B cell (primary cell): ENCODE measurements around the gene PDZD2. TPM values are rescaled to one million over a fixed set of nuclear protein-coding genes. Genes with fewer than 3 reads are reported as not detected.

ENCODE experiments used
- ATAC-seq: fragments of 200-7000 bp; cut with Tn5 transposase; one replicate; pipeline ENCODE4 v1.10.0; 2021; ENCODE audit warnings: low read depth, mild to moderate bottlenecking, moderate number of reproducible peaks, moderate library complexity
- CTCF ChIA-PET: fragments of 350-600 bp; sonication (Branson Sonifier 250); formaldehyde crosslinking; loops from one replicate; lab custom pipeline; 2021; ENCODE audit warnings: antibody characterized with exemption, inconsistent platforms; lab: Charles Lee
- POLR2A ChIA-PET: fragments of 350-600 bp; sonication (Branson Sonifier 250); formaldehyde crosslinking; loops from one replicate; lab custom pipeline; 2021; ENCODE audit warnings: antibody characterized with exemption; lab: Charles Lee
- DNase-seq: peaks from one replicate; pipeline ENCODE4 v3.0.0; 2013
- H2AFZ ChIP-seq: 2 replicates; pipeline ENCODE4 v1.6.1; 2012; ENCODE audit warnings: mild to moderate bottlenecking, low read depth, low read length; ENCODE audit not compliant: insufficient read depth, poor library complexity, severe bottlenecking
- H3K27ac ChIP-seq, 2 donors: 1 replicate in 1 of 2; 2 replicates in 1 of 2; pipeline ENCODE4 v1.5.1; 2012 to 2013; ENCODE audit warnings: low read length in 2 of 2, mild to moderate bottlenecking in 2 of 2, moderate library complexity in 1 of 2
- H3K27me3 ChIP-seq, 4 experiments: fragments of 200-600 bp in 1 of 4; sonication (generic) in 1 of 4; replicated peaks in 1 of 4; 1 replicate in 2 of 4; 2 replicates in 2 of 4; pipeline versions ENCODE4 v1.6.1 to v1.7.0; 2013 to 2016; ENCODE audit warnings: low read length in 3 of 4, mild to moderate bottlenecking in 2 of 4, mixed read lengths in 1 of 4, moderate library complexity in 1 of 4; ENCODE audit not compliant: insufficient read depth in 4 of 4, control insufficient read depth in 3 of 4; ENCODE audit errors: control extremely low read depth in 1 of 4
- H3K36me3 ChIP-seq, 2 experiments: replicated peaks in 1 of 2; 1 replicate in 1 of 2; 2 replicates in 1 of 2; pipeline versions ENCODE4 v1.6.1 to v1.7.1; 2013; ENCODE audit warnings: low read length in 1 of 2; ENCODE audit not compliant: insufficient read depth in 2 of 2, control insufficient read depth in 1 of 2; ENCODE audit errors: control extremely low read depth in 1 of 2, extremely low read depth in 1 of 2
- H3K4me1 ChIP-seq, 2 donors: fragments of 200-600 bp in 1 of 2; sonication (generic) in 1 of 2; 1 replicate in 1 of 2; 2 replicates in 1 of 2; pipeline versions ENCODE4 v1.5.1 to v1.6.1; 2013 to 2017; ENCODE audit warnings: low read length in 2 of 2; ENCODE audit not compliant: control insufficient read depth in 2 of 2, insufficient read depth in 2 of 2
- H3K4me2 ChIP-seq: replicated peaks from 2 replicates; pipeline ENCODE3; 2012; ENCODE audit warnings: mild to moderate bottlenecking, low read depth, low read length; ENCODE audit not compliant: poor library complexity, severe bottlenecking
- H3K4me3 ChIP-seq, 5 experiments: fragments of 200-600 bp in 1 of 5; sonication (generic) in 1 of 5; 1 replicate in 3 of 5; 2 replicates in 2 of 5; pipeline versions ENCODE4 v1.5.1 to v1.7.0; 2011 to 2016; ENCODE audit warnings: low read length in 4 of 5, mild to moderate bottlenecking in 4 of 5, low read depth in 2 of 5, control low read depth in 1 of 5, moderate library complexity in 1 of 5; ENCODE audit not compliant: insufficient read depth in 1 of 5; ENCODE audit errors: control extremely low read depth in 1 of 5, extremely low read depth in 1 of 5
- H3K79me2 ChIP-seq: fragments of 200-600 bp; sonication (generic); one replicate; pipeline ENCODE4 v1.6.0; 2016; ENCODE audit warnings: low read length; ENCODE audit not compliant: control insufficient read depth, insufficient read depth
- H3K9ac ChIP-seq: fragments of 200-600 bp; sonication (generic); 2 replicates; pipeline ENCODE4 v1.6.1; 2017; ENCODE audit warnings: mild to moderate bottlenecking, low read length, moderate library complexity
- H3K9me3 ChIP-seq, 3 donors: one replicate each; pipeline versions ENCODE4 v1.6.1 to v1.7.1; 2013; ENCODE audit warnings: low read length in 2 of 3; ENCODE audit not compliant: control insufficient read depth in 2 of 3, insufficient read depth in 1 of 3; ENCODE audit errors: control extremely low read depth in 1 of 3
- H4K20me1 ChIP-seq: 2 replicates; pipeline ENCODE4 v1.6.0; 2012; ENCODE audit warnings: mild to moderate bottlenecking, low read length; ENCODE audit not compliant: insufficient read depth, control insufficient read depth, poor library complexity, severe bottlenecking
- H3K27ac Mint-ChIP-seq: one replicate; pipeline ENCODE4 v1.8.0; 2021; ENCODE audit warnings: mixed read lengths
- H3K27me3 Mint-ChIP-seq: one replicate; pipeline ENCODE4 v1.8.0; 2021; ENCODE audit warnings: mixed read lengths
- H3K4me1 Mint-ChIP-seq: one replicate; pipeline ENCODE4 v1.8.0; 2021; ENCODE audit warnings: mixed read lengths
- H3K4me3 Mint-ChIP-seq: one replicate; pipeline ENCODE4 v1.8.0; 2021; ENCODE audit warnings: mixed read lengths
- H3K9me3 Mint-ChIP-seq: one replicate; pipeline ENCODE4 v1.8.0; 2022; ENCODE audit warnings: mixed read lengths; ENCODE audit not compliant: insufficient read depth
- EZH2 ChIP-seq: IDR thresholded peaks from 2 replicates; pipeline ENCODE4 v1.6.1; 2012; ENCODE audit warnings: borderline replicate concordance, low read depth, mild to moderate bottlenecking, moderate library complexity, low read length; ENCODE audit not compliant: insufficient read depth, poor library complexity, severe bottlenecking
- WGBS: methylation state at CpG from one replicate; pipeline ENCODE4 v1.1.5; 2013; ENCODE audit warnings: missing lambda C conversion rate; ENCODE audit not compliant: insufficient coverage; 5-methylcytosine and 5-hydroxymethylcytosine counted together
- intact Hi-C: fragments of 100-400 bp; cut with micrococcal nuclease; formaldehyde crosslinking; loops from one replicate; pipeline ENCODE4 v1.10.0; 2022
- polyA plus RNA-seq: library from polyadenylated mRNA; depleted of rRNA; stranded (reverse); fragments of >200 nt; gene quantifications from 2 replicates; pipeline ENCODE4 v1.2.3, GENCODE V29; 2012
- total RNA-seq, 2 donors: library from RNA; stranded (reverse); fragments of 120-200 nt in 1 of 2; gene quantifications; 1 replicate in 1 of 2; 2 replicates in 1 of 2; pipeline versions ENCODE4 v1.2.3 to v1.2.4, GENCODE V29; 2013 to 2022
- TF ChIP-seq, protein P1 (sequence below): fragments of 200-600 bp; IDR thresholded peaks from one replicate; pipeline ENCODE4 v1.8.0; 2022; ENCODE audit warnings: antibody characterized with exemption, mild to moderate bottlenecking

PDZD2 gene
- total and polyA plus RNA-seq, 2 donors (not counting 1 experiment from before 2014, with no cell fraction given), result not detected

DNA sequence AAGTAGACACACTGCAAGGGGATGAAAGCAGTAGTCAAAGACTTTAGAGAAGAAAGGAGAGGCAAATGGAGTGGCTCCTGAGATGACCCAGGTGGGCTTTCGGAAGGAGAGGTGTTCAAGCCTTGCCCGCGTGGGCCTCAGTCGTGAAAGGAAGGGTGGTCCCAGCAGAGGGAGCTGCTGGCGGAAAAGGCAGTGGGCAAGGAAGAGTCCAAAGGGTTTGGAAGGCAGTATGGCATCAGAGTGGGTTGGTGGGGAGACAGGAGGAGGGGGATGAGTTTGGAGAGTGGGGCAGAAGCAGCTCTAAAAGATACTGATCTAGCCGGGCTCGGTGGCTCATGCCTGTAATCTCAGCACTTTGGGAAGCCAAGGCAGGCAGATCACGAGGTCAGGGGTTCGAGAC, 369.8 kb downstream of the PDZD2 start:
- Histone ChIP-seq H3K79me2 (no peaks in the 10 kb centered on the region), H3K4me1 (no peaks in the 10 kb centered on the region), H3K9me3 (peaks cover 0 to 3% (median 0%) of the 10 kb centered on the region in 3 donors), H2AFZ (no peak overlapping the region), H3K36me3 (no peaks in the 10 kb centered on the region), H3K9ac (no peak overlapping the region), H3K27ac (no peak overlapping the region), H4K20me1 (no peaks in the 10 kb centered on the region), H3K27me3 (no peaks in the 10 kb centered on the region), H3K4me2 (no peak overlapping the region), H3K4me3 (no peak overlapping the region)
- ATAC-seq (no peak), DNase-seq (no peak)
- TF ChIP-seq, protein P1, sequence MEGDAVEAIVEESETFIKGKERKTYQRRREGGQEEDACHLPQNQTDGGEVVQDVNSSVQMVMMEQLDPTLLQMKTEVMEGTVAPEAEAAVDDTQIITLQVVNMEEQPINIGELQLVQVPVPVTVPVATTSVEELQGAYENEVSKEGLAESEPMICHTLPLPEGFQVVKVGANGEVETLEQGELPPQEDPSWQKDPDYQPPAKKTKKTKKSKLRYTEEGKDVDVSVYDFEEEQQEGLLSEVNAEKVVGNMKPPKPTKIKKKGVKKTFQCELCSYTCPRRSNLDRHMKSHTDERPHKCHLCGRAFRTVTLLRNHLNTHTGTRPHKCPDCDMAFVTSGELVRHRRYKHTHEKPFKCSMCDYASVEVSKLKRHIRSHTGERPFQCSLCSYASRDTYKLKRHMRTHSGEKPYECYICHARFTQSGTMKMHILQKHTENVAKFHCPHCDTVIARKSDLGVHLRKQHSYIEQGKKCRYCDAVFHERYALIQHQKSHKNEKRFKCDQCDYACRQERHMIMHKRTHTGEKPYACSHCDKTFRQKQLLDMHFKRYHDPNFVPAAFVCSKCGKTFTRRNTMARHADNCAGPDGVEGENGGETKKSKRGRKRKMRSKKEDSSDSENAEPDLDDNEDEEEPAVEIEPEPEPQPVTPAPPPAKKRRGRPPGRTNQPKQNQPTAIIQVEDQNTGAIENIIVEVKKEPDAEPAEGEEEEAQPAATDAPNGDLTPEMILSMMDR, result no peak
- TF ChIP-seq EZH2, result no peak
- Mint-ChIP-seq H3K4me1 (no peaks in the 10 kb centered on the region), H3K27ac (no peak overlapping the region), H3K9me3 (no peaks in the 10 kb centered on the region), H3K4me3 (no peak overlapping the region), H3K27me3 (no peaks in the 10 kb centered on the region)
- intact Hi-C loops, result no loop called here
- POLR2A ChIA-PET, result no interaction called here
- WGBS, result 94% methylated on average over 9 of the region's 9 CpGs
- CTCF ChIA-PET, result no interaction called here

DNA sequence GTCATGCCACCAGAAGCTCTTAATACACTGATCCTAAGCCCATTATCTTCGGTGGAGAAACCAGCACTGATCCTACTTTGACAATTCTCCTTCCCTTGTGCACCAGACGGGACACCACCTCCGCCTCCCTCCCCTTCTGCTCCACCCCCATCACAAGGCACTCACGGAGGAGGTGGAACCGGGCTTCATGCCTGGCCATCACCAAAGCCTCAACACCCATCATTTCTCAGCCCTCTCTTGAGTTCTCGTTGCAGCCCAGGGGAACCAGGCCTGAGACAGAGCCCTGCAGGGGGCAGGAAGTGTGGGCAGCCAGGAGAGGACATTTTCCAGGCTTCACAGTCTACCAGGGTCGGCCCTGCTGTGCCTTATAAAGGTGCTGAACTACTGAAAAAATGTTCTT, 374.7 kb downstream of the PDZD2 start:
- TF ChIP-seq EZH2, result no peak
- TF ChIP-seq, protein P1, result no peak

More for the DNA sequence above, 374.7 kb downstream of the PDZD2 start:
- 87% methylated on average over 6 of the region's 7 CpGs for WGBS
- H3K4me2 ChIP-seq, result no peak overlapping the region
- Mint-ChIP-seq H3K27me3 (no peaks in the 10 kb centered on the region), H3K27ac (no peak overlapping the region), H3K4me1 (peaks cover 2% of the 10 kb centered on the region), H3K9me3 (no peaks in the 10 kb centered on the region), H3K4me3 (no peak overlapping the region)
- CTCF ChIA-PET, result interaction anchor here (0.6 kb wide), 1 partner anchor 71 kb away, joined by 3 read pairs; no protein-coding TSS in a partner anchor
- no peak overlapping the region for H3K4me3 ChIP-seq
- ATAC-seq (no peak), DNase-seq (no peak)
- H3K9me3 ChIP-seq, result no peaks in the 10 kb centered on the region
- H2AFZ ChIP-seq, result no peak overlapping the region
- H3K9ac ChIP-seq, result no peak overlapping the region
- H4K20me1 ChIP-seq, result no peaks in the 10 kb centered on the region
- no peaks in the 10 kb centered on the region for H3K27me3 ChIP-seq
- no peaks in the 10 kb centered on the region for H3K79me2 ChIP-seq
- POLR2A ChIA-PET, result no interaction called here
- no peak overlapping the region for H3K27ac ChIP-seq
- intact Hi-C loops, result no loop called here
- no peaks in the 10 kb centered on the region for H3K36me3 ChIP-seq
- H3K4me1 ChIP-seq, result no peaks in the 10 kb centered on the region
